Measurements from ENCODE around the gene PPP1R2. TPM values are rescaled to one million over a fixed set of nuclear protein-coding genes. Genes with fewer than 3 reads are reported as not detected.

Gene PPP1R2
- total RNA-seq, 1 experiment from 2014 or later = 46.1 TPM

DNA sequence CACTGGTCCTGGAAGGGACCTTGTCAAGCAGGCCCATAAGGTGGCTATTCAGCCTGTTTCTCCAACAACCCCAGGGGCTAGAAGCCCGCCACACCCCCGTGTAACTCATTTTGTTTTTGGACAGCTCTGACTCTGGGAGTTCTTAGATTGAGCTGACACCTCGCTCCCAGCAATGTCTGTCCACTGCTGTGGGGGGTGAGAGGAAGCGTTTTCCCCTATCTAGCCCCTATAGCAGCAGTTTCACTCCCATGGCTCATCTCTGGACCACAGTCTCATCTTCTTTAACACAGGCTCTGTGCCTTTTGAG is 1.1 kb upstream of the PPP1R2 start:
- H3K9me2 ChIP-seq (ENCODE audit: insufficient read depth) = no peaks in the 10 kb centered on the region
- no peak overlapping the region for H2AFZ ChIP-seq (ENCODE audit: low read depth, low read length, poor library complexity, severe bottlenecking)
- RAD21 ChIA-PET (ENCODE audit: low non-redundant PET in 1 of 2, low total read pairs in 2 of 2, uncharacterized antibody in 2 of 2, unreplicated experiment in 2 of 2) = no interaction called here
- CTCF ChIA-PET = interaction anchor here (3.1 kb wide), 1 partner anchor 273 kb away, joined by 15 read pairs; the partner anchor contains the start of gene XXYLT1
- H3K4me2 ChIP-seq (ENCODE audit: low read length) = no peak overlapping the region
- H4K20me1 ChIP-seq (ENCODE audit: insufficient read depth) = no peaks in the 10 kb centered on the region
- H3K36me3 ChIP-seq (ENCODE audit: control insufficient read depth in 1 of 2, insufficient read depth in 2 of 2, low read length in 2 of 2) = 0 out of 4 replicates have a peak, but pooled peaks cover 0 to 3% of the 10 kb centered on the region in 2 experiments
- DNase-seq (ENCODE audit: low read depth, low spot score) (no peak), ATAC-seq (no peak)
- peaks cover 36% of the 10 kb centered on the region for H3K79me2 ChIP-seq (ENCODE audit: insufficient read depth, low read length)
- TF ChIP-seq SIN3A (IDR thresholded peaks at IDR 0.05; ENCODE audit: low read depth) (no peak), ZFX (IDR thresholded peaks at IDR 0.05) (no peak), TCF7L2 (IDR thresholded peaks at IDR 0.05; ENCODE audit: borderline replicate concordance, extremely low read depth, insufficient read depth, insufficient read length) (no peak), POLR2AphosphoS5 (IDR thresholded peaks at IDR 0.05; ENCODE audit: low read depth, low read length) (no peak), EZH2 (IDR thresholded peaks at IDR 0.05) (no peak), YY1 (IDR thresholded peaks at IDR 0.05; ENCODE audit: extremely low read depth, insufficient replicate concordance, low read depth, low read length) (no peak), SP1 (IDR thresholded peaks at IDR 0.05; ENCODE audit: low read depth) (no peak), CEBPB (IDR thresholded peaks at IDR 0.05; ENCODE audit: low read depth) (no peak), EZH2phosphoT487 (IDR thresholded peaks at IDR 0.05; ENCODE audit: borderline replicate concordance) (no peak), ZNF274 (IDR thresholded peaks at IDR 0.05; ENCODE audit: low read depth, low read length) (no peak), JUND (IDR thresholded peaks at IDR 0.05) (no peak), ELF1 (IDR thresholded peaks at IDR 0.05; ENCODE audit: borderline replicate concordance, low read depth) (no peak), FOSL1 (IDR thresholded peaks at IDR 0.05; ENCODE audit: low read depth) (no peak), EGR1 (IDR thresholded peaks at IDR 0.05; ENCODE audit: low read depth) (no peak), POLR2A (IDR thresholded peaks at IDR 0.05; ENCODE audit: borderline replicate concordance, extremely low read depth, insufficient read depth, insufficient read length) (no peak)
- TF ChIP-seq, protein P1, sequence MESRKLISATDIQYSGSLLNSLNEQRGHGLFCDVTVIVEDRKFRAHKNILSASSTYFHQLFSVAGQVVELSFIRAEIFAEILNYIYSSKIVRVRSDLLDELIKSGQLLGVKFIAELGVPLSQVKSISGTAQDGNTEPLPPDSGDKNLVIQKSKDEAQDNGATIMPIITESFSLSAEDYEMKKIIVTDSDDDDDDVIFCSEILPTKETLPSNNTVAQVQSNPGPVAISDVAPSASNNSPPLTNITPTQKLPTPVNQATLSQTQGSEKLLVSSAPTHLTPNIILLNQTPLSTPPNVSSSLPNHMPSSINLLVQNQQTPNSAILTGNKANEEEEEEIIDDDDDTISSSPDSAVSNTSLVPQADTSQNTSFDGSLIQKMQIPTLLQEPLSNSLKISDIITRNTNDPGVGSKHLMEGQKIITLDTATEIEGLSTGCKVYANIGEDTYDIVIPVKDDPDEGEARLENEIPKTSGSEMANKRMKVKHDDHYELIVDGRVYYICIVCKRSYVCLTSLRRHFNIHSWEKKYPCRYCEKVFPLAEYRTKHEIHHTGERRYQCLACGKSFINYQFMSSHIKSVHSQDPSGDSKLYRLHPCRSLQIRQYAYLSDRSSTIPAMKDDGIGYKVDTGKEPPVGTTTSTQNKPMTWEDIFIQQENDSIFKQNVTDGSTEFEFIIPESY (IDR thresholded peaks at IDR 0.05; ENCODE audit: extremely low read depth, insufficient replicate concordance, low read length) = no peak
- TF ChIP-seq, protein P2, sequence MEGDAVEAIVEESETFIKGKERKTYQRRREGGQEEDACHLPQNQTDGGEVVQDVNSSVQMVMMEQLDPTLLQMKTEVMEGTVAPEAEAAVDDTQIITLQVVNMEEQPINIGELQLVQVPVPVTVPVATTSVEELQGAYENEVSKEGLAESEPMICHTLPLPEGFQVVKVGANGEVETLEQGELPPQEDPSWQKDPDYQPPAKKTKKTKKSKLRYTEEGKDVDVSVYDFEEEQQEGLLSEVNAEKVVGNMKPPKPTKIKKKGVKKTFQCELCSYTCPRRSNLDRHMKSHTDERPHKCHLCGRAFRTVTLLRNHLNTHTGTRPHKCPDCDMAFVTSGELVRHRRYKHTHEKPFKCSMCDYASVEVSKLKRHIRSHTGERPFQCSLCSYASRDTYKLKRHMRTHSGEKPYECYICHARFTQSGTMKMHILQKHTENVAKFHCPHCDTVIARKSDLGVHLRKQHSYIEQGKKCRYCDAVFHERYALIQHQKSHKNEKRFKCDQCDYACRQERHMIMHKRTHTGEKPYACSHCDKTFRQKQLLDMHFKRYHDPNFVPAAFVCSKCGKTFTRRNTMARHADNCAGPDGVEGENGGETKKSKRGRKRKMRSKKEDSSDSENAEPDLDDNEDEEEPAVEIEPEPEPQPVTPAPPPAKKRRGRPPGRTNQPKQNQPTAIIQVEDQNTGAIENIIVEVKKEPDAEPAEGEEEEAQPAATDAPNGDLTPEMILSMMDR (IDR thresholded peaks at IDR 0.05 in 2 of 3, conservative IDR thresholded peaks at IDR 0.05 in 1 of 3; ENCODE audit: borderline replicate concordance in 1 of 3, insufficient read depth in 1 of 3, low read depth in 2 of 3, low read length in 2 of 3) = no peak
- TF ChIP-seq, protein P3, sequence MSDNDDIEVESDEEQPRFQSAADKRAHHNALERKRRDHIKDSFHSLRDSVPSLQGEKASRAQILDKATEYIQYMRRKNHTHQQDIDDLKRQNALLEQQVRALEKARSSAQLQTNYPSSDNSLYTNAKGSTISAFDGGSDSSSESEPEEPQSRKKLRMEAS (IDR thresholded peaks at IDR 0.05) = no peak
- TF ChIP-seq, protein P4, sequence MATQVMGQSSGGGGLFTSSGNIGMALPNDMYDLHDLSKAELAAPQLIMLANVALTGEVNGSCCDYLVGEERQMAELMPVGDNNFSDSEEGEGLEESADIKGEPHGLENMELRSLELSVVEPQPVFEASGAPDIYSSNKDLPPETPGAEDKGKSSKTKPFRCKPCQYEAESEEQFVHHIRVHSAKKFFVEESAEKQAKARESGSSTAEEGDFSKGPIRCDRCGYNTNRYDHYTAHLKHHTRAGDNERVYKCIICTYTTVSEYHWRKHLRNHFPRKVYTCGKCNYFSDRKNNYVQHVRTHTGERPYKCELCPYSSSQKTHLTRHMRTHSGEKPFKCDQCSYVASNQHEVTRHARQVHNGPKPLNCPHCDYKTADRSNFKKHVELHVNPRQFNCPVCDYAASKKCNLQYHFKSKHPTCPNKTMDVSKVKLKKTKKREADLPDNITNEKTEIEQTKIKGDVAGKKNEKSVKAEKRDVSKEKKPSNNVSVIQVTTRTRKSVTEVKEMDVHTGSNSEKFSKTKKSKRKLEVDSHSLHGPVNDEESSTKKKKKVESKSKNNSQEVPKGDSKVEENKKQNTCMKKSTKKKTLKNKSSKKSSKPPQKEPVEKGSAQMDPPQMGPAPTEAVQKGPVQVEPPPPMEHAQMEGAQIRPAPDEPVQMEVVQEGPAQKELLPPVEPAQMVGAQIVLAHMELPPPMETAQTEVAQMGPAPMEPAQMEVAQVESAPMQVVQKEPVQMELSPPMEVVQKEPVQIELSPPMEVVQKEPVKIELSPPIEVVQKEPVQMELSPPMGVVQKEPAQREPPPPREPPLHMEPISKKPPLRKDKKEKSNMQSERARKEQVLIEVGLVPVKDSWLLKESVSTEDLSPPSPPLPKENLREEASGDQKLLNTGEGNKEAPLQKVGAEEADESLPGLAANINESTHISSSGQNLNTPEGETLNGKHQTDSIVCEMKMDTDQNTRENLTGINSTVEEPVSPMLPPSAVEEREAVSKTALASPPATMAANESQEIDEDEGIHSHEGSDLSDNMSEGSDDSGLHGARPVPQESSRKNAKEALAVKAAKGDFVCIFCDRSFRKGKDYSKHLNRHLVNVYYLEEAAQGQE (IDR thresholded peaks at IDR 0.05; ENCODE audit: low read depth) = no peak
- POLR2A ChIA-PET = no interaction called here
- H3K9ac ChIP-seq (ENCODE audit: low read length) = no peak overlapping the region
- no peaks in the 10 kb centered on the region for H3K9me3 ChIP-seq (ENCODE audit: control insufficient read depth in 1 of 2, insufficient read depth in 1 of 2, low read depth in 1 of 2, low read length in 2 of 2)
- H3K4me3 ChIP-seq (replicated peaks in 1 of 2; ENCODE audit: low read depth in 1 of 2, low read length in 2 of 2) = no peak overlapping the region
- H3K27me3 ChIP-seq (ENCODE audit: insufficient read depth, low read length) = no peaks in the 10 kb centered on the region
- H3K4me1 ChIP-seq (ENCODE audit: control insufficient read depth in 1 of 2, insufficient read depth in 2 of 2, low read length in 2 of 2) = peaks cover 25 to 48% of the 10 kb centered on the region in 2 experiments
- H3K27ac ChIP-seq (ENCODE audit: low read depth, low read length) = no peak overlapping the region
- BruUV-seq (replicated peaks) = no TSS peak
- intact Hi-C loops (cut with micrococcal nuclease) = no loop called here

All from HCT116 (cell line).